ENCODE results near the gene CRACDL. TPM values are rescaled to one million over a fixed set of nuclear protein-coding genes. Genes with fewer than 3 reads are reported as not detected.

Gene CRACDL
- polyA plus RNA-seq, 10 donors, result 1.2 to 3.0 (median 1.8) TPM

DNA sequence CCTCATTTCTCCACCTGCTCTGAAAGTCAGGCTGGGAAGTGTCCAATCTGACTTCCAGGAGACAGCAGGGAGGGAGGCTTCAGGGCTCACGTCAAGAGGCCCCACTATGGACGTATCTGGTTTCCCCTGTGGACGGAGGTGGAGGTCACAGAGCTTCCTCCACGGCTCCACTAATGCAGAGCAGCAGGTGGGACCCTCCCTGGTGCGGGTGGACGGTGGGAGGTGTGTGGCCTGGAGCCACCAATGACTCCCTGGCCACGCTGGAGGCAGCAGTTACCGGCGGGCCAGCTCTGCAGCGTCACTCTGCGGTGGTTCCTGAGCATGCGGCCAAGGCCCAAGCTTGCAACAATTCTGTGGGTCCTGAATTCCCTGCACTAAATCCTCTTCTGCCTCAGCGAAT, 9.0 kb downstream of the CRACDL start:
- DNase-seq, result no peak

DNA sequence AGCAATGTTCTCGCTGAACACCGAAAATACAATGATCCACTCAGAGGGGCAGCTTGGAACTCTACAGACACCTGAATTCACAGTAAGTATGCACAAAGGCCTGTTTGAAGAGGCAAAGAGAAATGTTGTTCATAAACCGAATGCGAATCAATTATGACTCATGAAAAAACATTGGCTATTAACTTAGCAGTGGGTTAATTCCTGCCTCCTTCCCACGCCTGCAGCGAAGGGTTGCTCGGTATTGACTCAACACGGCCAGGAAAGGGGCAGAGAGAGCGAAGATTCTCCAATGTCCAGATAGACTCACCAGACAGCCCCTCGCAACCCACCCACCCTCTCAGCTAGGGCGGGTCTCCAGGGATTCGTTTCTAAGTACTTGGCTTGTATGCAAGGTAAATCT, 9.4 kb downstream of the CRACDL start:
- no peak for DNase-seq

GRCh38 chr2:98924910-98925309, 11.1 kb downstream of the CRACDL start:
- no peak for DNase-seq

- DNase-seq, result no peak
Measured at GRCh38 chr2:98924038-98924830, 11.8 kb downstream of the CRACDL start.

- no peak for DNase-seq
Measured at GRCh38 chr2:98923244-98923940, 12.6 kb downstream of the CRACDL start.

DNA sequence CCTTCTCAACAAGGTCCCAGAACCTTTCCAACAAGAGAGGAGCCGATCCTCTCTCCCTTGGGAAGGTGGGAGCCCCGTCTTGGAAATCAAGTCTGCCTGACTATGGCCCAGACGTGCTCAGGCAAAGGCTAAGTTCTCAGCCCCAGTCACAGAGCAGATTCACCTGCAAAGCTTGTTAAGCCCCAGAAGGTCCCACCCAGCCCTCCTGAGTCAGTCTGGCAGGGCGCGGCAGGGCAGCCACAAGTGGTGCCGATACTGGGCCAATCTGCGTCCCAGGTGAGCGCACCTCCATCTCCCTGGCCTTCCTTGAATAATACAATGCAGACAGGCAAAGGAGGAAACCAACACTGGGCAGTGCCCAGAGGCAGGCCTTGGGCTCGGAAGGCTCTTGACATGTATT, 15.0 kb downstream of the CRACDL start:
- DNase-seq, result no peak

GRCh38 chr2:98917031-98917471, 19.0 kb downstream of the CRACDL start:
- DNase-seq, result peak in 2 of 3 donors; percentile 39 to 80

DNA sequence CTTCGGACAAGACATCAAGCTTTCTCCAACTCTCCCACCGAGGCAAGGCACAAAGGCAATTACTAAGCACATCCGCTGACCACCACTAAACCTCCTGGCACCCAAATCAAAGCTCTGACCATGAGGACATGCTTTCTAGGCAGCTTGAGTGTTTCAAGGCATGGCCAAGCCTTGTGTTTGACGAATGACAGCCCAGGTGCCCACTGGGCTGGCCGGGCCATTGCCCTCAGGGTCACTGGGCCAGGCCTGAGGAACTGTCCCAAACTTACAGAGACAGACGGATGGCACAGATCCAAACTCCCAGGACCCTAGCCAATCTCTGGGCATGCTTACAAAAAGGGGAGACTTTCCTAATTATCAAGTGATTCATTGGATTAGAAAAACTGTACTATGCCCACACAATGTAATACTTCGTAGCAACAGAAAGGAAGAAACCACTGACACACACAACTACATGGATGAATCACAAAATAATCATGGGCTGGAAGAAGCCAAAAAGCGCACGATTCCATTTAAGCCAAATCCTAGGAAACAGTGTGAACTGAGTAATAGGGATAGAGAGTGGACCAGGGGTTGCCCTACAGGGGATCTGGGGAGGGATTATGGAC, 20.2 kb downstream of the CRACDL start:
- DNase-seq, result peak in 1 of 3 donors; percentile 31

- no peak for DNase-seq
Measured at GRCh38 chr2:98914713-98915580, 21.1 kb downstream of the CRACDL start.

- DNase-seq, result no peak
Measured at GRCh38 chr2:98913916-98914712, 21.9 kb downstream of the CRACDL start.

GRCh38 chr2:98912957-98913915, 22.8 kb downstream of the CRACDL start:
- DNase-seq, result no peak

GRCh38 chr2:98912221-98912851, 23.7 kb downstream of the CRACDL start:
- DNase-seq, result peak; percentile 52 to 77 (median 55)

GRCh38 chr2:98911376-98912154, 24.5 kb downstream of the CRACDL start:
- DNase-seq, result no peak

- DNase-seq, result no peak
Measured at GRCh38 chr2:98911126-98911375, 25.0 kb downstream of the CRACDL start.

GRCh38 chr2:98910349-98911125, 25.5 kb downstream of the CRACDL start:
- DNase-seq, result no peak

GRCh38 chr2:98909317-98910211, 26.5 kb downstream of the CRACDL start:
- peak; percentile 37 to 75 (median 47) for DNase-seq

GRCh38 chr2:98908931-98909316, 27.1 kb downstream of the CRACDL start:
- peak in 1 of 3 donors; percentile 26 for DNase-seq
